ENCODE data around the gene MARK4.

DNA sequence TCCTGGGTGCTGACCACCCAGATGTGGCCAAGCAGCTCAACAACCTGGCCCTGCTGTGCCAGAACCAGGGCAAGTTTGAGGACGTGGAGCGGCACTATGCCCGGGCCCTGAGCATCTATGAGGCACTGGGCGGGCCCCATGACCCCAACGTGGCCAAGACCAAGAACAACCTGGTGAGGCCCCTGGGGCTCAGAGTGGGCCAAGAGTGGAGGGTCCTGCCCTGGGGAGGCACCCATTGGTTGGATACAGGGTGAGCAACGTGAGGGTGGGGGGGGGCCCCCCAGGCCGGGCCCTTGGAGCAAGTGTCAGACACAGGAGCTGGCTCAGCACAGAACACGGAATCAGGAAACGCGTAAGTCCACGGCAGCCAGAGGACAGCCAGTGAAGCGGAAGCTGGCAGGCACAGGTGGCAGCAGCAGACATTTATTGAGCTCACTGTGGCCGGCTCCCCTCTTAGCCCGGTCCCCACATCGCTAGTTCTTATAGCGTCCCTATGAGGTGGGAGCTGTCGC lies 98.4 kb downstream of the MARK4 start:
- TF ChIP-seq, protein P1, sequence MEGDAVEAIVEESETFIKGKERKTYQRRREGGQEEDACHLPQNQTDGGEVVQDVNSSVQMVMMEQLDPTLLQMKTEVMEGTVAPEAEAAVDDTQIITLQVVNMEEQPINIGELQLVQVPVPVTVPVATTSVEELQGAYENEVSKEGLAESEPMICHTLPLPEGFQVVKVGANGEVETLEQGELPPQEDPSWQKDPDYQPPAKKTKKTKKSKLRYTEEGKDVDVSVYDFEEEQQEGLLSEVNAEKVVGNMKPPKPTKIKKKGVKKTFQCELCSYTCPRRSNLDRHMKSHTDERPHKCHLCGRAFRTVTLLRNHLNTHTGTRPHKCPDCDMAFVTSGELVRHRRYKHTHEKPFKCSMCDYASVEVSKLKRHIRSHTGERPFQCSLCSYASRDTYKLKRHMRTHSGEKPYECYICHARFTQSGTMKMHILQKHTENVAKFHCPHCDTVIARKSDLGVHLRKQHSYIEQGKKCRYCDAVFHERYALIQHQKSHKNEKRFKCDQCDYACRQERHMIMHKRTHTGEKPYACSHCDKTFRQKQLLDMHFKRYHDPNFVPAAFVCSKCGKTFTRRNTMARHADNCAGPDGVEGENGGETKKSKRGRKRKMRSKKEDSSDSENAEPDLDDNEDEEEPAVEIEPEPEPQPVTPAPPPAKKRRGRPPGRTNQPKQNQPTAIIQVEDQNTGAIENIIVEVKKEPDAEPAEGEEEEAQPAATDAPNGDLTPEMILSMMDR (IDR thresholded peaks at IDR 0.05), result no peak
- TF ChIP-seq POLR2A (IDR thresholded peaks at IDR 0.05) (no peak), POLR2AphosphoS5 (IDR thresholded peaks at IDR 0.05) (no peak)
